HG03139 (cell line): ENCODE measurements around the gene SMC1B.
"Not testable (repeated sequence)": the region's sequence is repeated elsewhere in the genome, so short reads cannot be mapped to it uniquely, and the experiment has no call there.

Source experiments
- ATAC-seq: cut with Tn5 transposase; IDR thresholded peaks from one replicate; pipeline ENCODE4 v1.9.1; 2021; ENCODE audit not compliant: unreplicated experiment

SMC1B gene

GRCh38 chr22:45351956-45352355 is 61.4 kb downstream of the SMC1B start:
- ATAC-seq: no peak

GRCh38 chr22:45349916-45350315 is 63.5 kb downstream of the SMC1B start:
- no peak for ATAC-seq

- no peak for ATAC-seq
These were observed 69.1 kb downstream of the SMC1B start for GRCh38 chr22:45344334-45344733.

GRCh38 chr22:45343143-45343542 is 70.3 kb downstream of the SMC1B start:
- no peak for ATAC-seq

GRCh38 chr22:45341498-45341897 is 71.9 kb downstream of the SMC1B start:
- no peak for ATAC-seq

- no peak for ATAC-seq
These were observed 73.1 kb downstream of the SMC1B start for GRCh38 chr22:45340323-45340722.

GRCh38 chr22:45338795-45339194 is 74.6 kb downstream of the SMC1B start:
- ATAC-seq: no peak

- no peak for ATAC-seq
These were observed 75.9 kb downstream of the SMC1B start for GRCh38 chr22:45337536-45337935.

GRCh38 chr22:45336971-45337431 is 76.4 kb downstream of the SMC1B start:
- no peak for ATAC-seq

- ATAC-seq: no peak
These were observed 77.4 kb downstream of the SMC1B start for GRCh38 chr22:45335854-45336522.

GRCh38 chr22:45335021-45335818 is 78.2 kb downstream of the SMC1B start:
- no peak for ATAC-seq

- ATAC-seq: no peak
These were observed 78.9 kb downstream of the SMC1B start for GRCh38 chr22:45334528-45334927.

- no peak for ATAC-seq
These were observed 79.3 kb downstream of the SMC1B start for GRCh38 chr22:45334068-45334467.

- no peak for ATAC-seq
These were observed 81.4 kb downstream of the SMC1B start for GRCh38 chr22:45332001-45332400.

- ATAC-seq: no peak
These were observed 81.9 kb downstream of the SMC1B start for GRCh38 chr22:45331486-45331885.

- no peak for ATAC-seq
These were observed 82.9 kb downstream of the SMC1B start for GRCh38 chr22:45330548-45330947.

- no peak for ATAC-seq
These were observed 83.9 kb downstream of the SMC1B start for GRCh38 chr22:45329530-45329936.

- ATAC-seq: no peak
These were observed 84.4 kb downstream of the SMC1B start for GRCh38 chr22:45328822-45329529.

- ATAC-seq: not testable (repeated sequence)
These were observed 85.1 kb downstream of the SMC1B start for GRCh38 chr22:45328261-45328660.

- no peak for ATAC-seq
These were observed 89.1 kb downstream of the SMC1B start for GRCh38 chr22:45324311-45324711.

GRCh38 chr22:45323695-45324094 is 89.7 kb downstream of the SMC1B start:
- ATAC-seq: no peak
